Type B pancreatic cell (in vitro differentiated cells): ENCODE measurements around the gene SCAF1. TPM values are rescaled to one million over a fixed set of nuclear protein-coding genes. Genes with fewer than 3 reads are reported as not detected.

Source experiments
- DNase-seq: peaks from one replicate; pipeline ENCODE4 v3.0.0; 2021; ENCODE audit warnings: mixed read lengths; ENCODE audit not compliant: unreplicated experiment; ENCODE audit errors: extremely low spot score
- H3K27ac Mint-ChIP-seq: 2 replicates; pipeline ENCODE4 v1.8.0; 2021; ENCODE audit warnings: mild to moderate bottlenecking, mixed read lengths
- H3K27me3 Mint-ChIP-seq: 2 replicates; pipeline ENCODE4 v1.8.0; 2021; ENCODE audit warnings: mixed read lengths
- H3K36me3 Mint-ChIP-seq: 2 replicates; pipeline ENCODE4 v1.8.0; 2021; ENCODE audit warnings: mixed read lengths
- H3K4me1 Mint-ChIP-seq: one replicate; pipeline ENCODE4 v1.8.0; 2021; ENCODE audit warnings: mixed read lengths; ENCODE audit not compliant: unreplicated experiment
- H3K4me3 Mint-ChIP-seq: 2 replicates; pipeline ENCODE4 v1.8.0; 2021; ENCODE audit warnings: mild to moderate bottlenecking, mixed read lengths
- H3K9me3 Mint-ChIP-seq: 2 replicates; pipeline ENCODE4 v1.8.0; 2021; ENCODE audit warnings: mixed read lengths
- total RNA-seq: library from RNA; stranded (reverse); gene quantifications from 2 replicates; pipeline ENCODE4 v1.2.1, GENCODE V29; 2021; ENCODE audit warnings: low replicate concordance
- TF ChIP-seq, protein P1 (sequence below): fragments of 200-600 bp; sonication (generic); conservative IDR thresholded peaks from 2 replicates; pipeline ENCODE4 v1.5.0; 2021; ENCODE audit warnings: antibody characterized with exemption, mild to moderate bottlenecking

SCAF1 gene
- total RNA-seq, 1 donor from 2014 or later, result 78.1 TPM

DNA sequence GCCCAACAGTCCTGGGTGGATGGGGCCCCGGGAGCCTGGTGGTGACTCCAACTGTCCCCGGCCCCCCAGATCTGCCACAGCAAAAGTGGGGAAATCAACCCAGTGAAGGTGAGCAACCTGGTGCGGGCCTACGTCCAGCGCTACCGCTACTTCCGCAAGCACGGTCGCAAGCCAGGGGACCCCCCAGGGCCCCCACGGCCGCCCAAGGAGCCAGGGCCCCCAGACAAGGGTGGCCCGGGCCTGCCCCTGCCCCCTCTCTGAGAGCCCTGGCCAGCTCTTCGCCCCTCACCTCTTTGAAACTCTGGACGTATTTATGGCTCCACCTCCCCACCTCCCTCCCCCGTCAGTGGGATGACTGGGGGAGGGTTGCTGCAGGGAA is 16.1 kb downstream of the SCAF1 start:
- H3K36me3 Mint-ChIP-seq, result peaks cover 14% of the 10 kb centered on the region
- no peaks in the 10 kb centered on the region for H3K27me3 Mint-ChIP-seq
- TF ChIP-seq, protein P1, sequence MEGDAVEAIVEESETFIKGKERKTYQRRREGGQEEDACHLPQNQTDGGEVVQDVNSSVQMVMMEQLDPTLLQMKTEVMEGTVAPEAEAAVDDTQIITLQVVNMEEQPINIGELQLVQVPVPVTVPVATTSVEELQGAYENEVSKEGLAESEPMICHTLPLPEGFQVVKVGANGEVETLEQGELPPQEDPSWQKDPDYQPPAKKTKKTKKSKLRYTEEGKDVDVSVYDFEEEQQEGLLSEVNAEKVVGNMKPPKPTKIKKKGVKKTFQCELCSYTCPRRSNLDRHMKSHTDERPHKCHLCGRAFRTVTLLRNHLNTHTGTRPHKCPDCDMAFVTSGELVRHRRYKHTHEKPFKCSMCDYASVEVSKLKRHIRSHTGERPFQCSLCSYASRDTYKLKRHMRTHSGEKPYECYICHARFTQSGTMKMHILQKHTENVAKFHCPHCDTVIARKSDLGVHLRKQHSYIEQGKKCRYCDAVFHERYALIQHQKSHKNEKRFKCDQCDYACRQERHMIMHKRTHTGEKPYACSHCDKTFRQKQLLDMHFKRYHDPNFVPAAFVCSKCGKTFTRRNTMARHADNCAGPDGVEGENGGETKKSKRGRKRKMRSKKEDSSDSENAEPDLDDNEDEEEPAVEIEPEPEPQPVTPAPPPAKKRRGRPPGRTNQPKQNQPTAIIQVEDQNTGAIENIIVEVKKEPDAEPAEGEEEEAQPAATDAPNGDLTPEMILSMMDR, result no peak
- H3K27ac Mint-ChIP-seq, result no peak overlapping the region
- H3K9me3 Mint-ChIP-seq, result no peaks in the 10 kb centered on the region
- no peaks in the 10 kb centered on the region for H3K4me1 Mint-ChIP-seq
- DNase-seq, result no peak
- no peak overlapping the region for H3K4me3 Mint-ChIP-seq

DNA sequence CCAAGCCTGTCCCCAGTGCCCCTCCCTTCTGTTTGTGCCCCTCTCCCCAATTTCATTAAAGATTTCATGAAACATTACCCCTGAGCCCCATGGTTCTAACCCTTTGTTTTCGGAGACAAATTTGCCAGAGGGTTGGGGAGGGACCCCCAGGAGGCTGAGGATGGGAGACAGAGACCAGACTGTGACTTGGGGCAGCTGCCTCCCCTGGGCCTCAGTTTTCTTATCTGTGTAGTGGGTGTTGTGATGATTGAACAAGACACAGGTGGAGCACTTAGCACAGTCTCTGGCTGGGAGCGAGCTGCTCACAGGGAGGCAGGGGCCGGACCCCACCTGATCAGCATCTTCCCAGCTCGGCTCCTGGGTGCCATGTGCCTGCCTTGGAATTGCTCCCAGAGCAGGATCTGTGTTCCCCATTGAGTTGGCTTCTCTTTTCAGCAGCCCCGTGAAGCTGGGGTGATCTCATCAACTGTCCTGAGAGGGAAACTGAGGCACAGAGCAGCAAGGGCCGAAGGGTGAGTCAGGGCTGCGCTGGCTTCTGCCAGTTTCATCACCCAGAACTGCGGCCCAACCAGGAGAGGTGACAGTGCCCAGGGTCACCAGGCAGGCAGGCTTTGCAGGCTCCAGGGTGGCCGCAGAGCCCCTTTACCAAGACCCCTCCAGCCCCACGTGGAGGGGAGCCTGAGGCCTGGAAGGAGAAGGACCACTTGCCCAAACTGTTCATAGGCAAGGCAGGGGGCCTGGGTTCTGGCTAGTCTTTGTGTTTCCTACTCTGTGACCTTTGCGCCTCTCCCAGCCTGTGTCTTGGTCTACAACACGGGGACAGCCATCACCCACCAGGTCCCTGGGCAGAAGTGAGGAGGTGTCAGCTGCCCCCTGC is 16.8 kb downstream of the SCAF1 start:
- Mint-ChIP-seq H3K36me3 (peaks cover 14% of the 10 kb centered on the region), H3K27ac (no peak overlapping the region), H3K27me3 (no peaks in the 10 kb centered on the region), H3K4me3 (no peak overlapping the region), H3K4me1 (no peaks in the 10 kb centered on the region), H3K9me3 (no peaks in the 10 kb centered on the region)
- no peak for DNase-seq
- TF ChIP-seq, protein P1, result no peak

DNA sequence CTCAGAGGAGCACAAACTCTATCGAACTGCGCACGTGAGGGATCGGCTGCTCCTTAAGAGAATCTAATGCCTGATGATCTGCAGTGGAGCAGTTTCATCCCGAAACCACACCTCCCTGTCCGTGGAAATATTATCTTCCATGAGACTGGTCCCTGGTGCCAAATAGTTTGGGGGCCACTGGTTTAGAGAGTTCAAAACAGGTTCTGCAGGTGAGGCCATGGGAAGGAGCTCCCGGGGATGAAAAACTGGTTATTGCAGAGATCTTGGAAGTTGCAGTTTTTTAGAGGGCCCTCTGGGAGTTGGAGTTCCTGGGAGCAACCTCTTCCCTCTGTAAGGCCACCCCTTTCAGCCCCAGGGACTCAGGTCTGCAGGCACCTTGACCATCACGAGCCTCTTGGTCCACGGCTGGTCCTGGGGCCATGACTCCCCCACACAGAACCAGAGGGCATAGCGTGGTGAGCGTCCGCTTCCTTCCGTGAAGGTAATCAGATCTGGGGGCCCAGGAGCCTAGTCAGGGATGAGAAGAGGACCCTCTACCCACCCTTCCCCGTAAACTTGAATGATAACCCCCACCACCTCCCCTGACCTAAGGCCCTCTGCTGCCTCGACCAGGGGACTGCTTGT is 18.4 kb downstream of the SCAF1 start:
- no peak for DNase-seq
- H3K36me3 Mint-ChIP-seq, result peaks cover 9% of the 10 kb centered on the region
- H3K27ac Mint-ChIP-seq, result peak overlapping the region; percentile 48
- TF ChIP-seq, protein P1, result no peak
- H3K27me3 Mint-ChIP-seq, result no peaks in the 10 kb centered on the region
- no peaks in the 10 kb centered on the region for H3K9me3 Mint-ChIP-seq
- peaks cover 7% of the 10 kb centered on the region for H3K4me1 Mint-ChIP-seq
- no peak overlapping the region for H3K4me3 Mint-ChIP-seq

DNA sequence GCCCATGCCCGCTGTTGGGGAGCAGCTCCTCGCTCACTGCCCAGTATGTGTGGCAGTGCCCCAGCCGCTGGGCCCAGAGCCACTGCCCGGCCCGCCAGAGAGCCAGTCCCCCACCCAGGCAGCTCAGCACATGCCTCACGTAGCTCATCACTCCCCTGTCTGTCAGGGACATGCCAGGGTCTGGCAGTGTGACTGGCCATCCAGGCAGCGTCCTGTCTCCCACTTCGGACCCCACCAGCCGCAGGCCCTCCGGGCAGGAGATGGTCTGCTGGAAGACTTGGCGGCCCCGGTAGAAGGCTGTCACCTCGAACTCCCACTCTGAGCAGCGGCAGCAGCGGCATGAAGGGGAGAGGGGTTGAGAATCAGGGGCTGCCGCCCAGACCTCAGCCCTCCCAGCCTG is 20.0 kb downstream of the SCAF1 start:
- Mint-ChIP-seq H3K36me3 (peaks cover 9% of the 10 kb centered on the region), H3K4me1 (peaks cover 16% of the 10 kb centered on the region), H3K9me3 (no peaks in the 10 kb centered on the region), H3K4me3 (no peak overlapping the region), H3K27ac (no peak overlapping the region), H3K27me3 (no peaks in the 10 kb centered on the region)
- TF ChIP-seq, protein P1, result no peak
- no peak for DNase-seq

DNA sequence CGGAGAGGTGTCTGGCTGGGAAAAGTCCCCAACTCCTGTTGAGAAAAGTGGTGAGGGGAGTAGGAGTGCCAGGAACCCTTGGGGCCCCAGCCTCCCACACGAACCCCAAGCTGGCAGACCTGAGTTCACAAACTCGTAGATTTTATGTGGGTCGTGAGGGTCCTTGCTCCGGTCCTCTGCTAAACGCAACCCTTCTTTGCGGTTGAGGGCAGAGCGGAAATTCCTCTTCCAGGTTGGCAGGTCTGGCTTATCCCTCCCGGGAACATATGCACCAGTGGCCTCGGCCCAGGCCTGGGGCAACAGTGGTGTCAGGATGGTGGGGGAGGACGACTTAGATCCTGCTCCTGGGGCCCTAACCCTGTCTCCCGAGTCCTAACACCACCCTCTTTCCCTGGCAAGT is 21.2 kb downstream of the SCAF1 start:
- Mint-ChIP-seq H3K9me3 (no peaks in the 10 kb centered on the region), H3K27me3 (no peaks in the 10 kb centered on the region), H3K27ac (peak overlapping the region; percentile 97), H3K36me3 (peaks cover 6% of the 10 kb centered on the region), H3K4me1 (peaks cover 22% of the 10 kb centered on the region), H3K4me3 (peak overlapping the region; percentile 34)
- DNase-seq, result no peak
- TF ChIP-seq, protein P1, result no peak
